ENCODE data around the gene DPM3.
"Not testable (repeated sequence)": the region's sequence is repeated elsewhere in the genome, so short reads cannot be mapped to it uniquely, and the experiment has no call there.

Gene DPM3

GRCh38 chr1:155125511-155125945 lies 14.8 kb downstream of the DPM3 start:
- no peak for DNase-seq (ENCODE audit: low spot score)

- peak; percentile 32 for DNase-seq (ENCODE audit: low spot score)
Measured at GRCh38 chr1:155124503-155125463, 15.5 kb downstream of the DPM3 start.

- DNase-seq (ENCODE audit: low spot score) = no peak
Measured at GRCh38 chr1:155123801-155124200, 16.5 kb downstream of the DPM3 start.

GRCh38 chr1:155122308-155122707 lies 18.0 kb downstream of the DPM3 start:
- peak; percentile 6 for DNase-seq (ENCODE audit: low spot score)

DNA sequence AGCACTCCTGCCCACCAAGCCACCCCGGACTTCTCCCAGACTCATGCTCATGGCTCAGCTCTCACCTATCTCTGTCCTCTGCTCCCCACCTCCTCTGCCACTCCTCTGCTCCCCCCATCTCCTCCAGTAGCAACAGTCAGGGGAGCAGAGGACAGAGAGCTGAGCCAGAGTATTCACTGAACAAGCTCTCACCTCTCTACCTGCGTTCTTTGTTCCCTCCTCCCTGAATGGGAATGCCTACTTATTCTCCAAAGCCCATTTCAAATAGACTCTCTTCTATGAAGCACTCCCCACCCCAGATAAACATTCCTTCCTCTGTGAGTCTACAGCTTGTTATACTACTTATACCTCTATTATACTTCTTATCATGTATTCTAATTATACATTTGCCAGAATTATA lies 19.1 kb downstream of the DPM3 start:
- peak; percentile 22 for DNase-seq (ENCODE audit: low spot score)

GRCh38 chr1:155120253-155120652 lies 20.1 kb downstream of the DPM3 start:
- peak; percentile 21 for DNase-seq (ENCODE audit: low spot score)

GRCh38 chr1:155118090-155118489 lies 22.2 kb downstream of the DPM3 start:
- not testable (repeated sequence) for DNase-seq (ENCODE audit: low spot score)

- peak; percentile 29 for DNase-seq (ENCODE audit: low spot score)
Measured at GRCh38 chr1:155117610-155118009, 22.7 kb downstream of the DPM3 start.

- peak; percentile 19 for DNase-seq (ENCODE audit: low spot score)
Measured at GRCh38 chr1:155116113-155116764, 24.1 kb downstream of the DPM3 start.

GRCh38 chr1:155113450-155113980 lies 26.8 kb downstream of the DPM3 start:
- no peak for DNase-seq (ENCODE audit: low spot score)

DNA sequence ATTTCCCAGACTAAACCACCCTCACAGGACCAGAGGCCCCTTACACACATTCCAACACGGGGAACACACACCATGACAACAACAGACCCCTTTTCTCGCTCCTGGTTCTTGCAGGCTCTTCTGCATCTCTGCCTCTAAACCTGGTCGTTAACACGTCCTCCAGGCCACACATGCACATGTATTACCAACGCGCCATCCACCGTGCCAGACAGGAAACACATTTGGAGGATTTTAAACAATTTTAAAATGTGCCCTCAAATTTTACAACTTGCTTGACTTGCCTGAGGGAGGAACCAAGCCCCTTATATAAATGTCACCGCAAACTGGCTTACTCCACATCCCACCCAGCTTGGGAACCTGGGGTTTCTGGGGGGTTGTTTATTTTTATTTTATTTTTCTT lies 29.5 kb downstream of the DPM3 start:
- no peak for DNase-seq (ENCODE audit: low spot score)

DNA sequence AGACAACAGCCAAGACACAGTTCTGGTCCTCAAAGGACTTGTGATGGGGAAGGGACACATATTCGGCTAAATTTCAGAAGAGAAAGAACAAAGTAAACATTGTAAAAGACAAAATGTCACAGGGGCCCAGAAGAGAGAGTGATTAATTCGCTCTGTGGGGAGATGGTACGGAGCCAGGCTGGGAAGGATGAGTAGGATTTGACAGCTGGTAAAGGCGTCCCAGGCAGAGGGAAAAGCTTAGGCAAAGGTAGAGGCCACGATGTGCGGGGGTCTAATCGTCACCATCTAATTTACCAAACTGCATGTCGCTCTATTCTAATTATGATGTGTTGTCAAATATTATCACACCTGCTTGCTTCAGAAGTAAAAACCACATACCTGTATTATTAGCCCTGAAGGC lies 29.9 kb downstream of the DPM3 start:
- DNase-seq (ENCODE audit: low spot score) = peak; percentile 67

DNA sequence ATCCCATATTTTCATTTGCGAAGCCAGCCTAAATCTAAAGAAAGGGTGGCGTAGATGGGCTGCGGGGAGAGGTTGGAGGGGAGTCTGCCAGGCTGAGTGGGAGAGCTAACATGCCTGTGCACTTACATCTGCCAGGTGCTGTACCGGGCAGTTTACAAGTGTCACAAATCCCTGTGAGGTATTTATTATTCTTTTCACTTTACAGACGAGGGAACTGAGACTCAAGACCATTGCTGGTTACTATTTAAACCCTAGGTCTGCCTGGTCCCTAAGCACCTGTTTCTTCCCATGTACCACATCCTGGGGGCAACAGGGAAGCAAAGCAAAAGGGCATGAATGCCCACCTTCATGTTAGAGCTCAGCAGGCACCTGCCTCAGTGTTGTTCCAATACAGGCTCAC lies 32.0 kb downstream of the DPM3 start:
- no peak for DNase-seq (ENCODE audit: low spot score)

GRCh38 chr1:155107309-155108264 lies 32.7 kb downstream of the DPM3 start:
- DNase-seq (ENCODE audit: low spot score) = no peak

- DNase-seq (ENCODE audit: low spot score) = no peak
Measured at GRCh38 chr1:155106862-155107261, 33.5 kb downstream of the DPM3 start.

DNA sequence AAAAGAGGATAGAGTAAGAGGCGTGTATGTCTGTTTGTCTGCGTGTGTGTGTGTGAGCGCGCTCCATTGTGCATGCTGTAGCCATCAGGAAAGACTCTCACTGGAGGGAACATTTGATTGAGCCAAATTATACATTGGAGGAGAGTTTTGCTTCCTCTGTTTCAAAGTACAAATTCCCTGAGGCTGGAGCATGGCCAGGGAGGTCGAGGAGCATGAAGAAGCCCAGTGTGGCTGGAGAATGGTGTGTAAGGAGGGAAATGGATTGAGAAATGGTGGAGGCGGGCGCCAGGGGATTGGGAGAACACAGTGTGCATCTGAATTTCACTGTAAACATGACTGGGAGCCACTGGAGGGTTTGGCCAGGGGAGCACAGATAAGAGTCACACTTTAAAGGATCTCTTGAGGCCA lies 34.7 kb downstream of the DPM3 start:
- no peak for DNase-seq (ENCODE audit: low spot score)

DNA sequence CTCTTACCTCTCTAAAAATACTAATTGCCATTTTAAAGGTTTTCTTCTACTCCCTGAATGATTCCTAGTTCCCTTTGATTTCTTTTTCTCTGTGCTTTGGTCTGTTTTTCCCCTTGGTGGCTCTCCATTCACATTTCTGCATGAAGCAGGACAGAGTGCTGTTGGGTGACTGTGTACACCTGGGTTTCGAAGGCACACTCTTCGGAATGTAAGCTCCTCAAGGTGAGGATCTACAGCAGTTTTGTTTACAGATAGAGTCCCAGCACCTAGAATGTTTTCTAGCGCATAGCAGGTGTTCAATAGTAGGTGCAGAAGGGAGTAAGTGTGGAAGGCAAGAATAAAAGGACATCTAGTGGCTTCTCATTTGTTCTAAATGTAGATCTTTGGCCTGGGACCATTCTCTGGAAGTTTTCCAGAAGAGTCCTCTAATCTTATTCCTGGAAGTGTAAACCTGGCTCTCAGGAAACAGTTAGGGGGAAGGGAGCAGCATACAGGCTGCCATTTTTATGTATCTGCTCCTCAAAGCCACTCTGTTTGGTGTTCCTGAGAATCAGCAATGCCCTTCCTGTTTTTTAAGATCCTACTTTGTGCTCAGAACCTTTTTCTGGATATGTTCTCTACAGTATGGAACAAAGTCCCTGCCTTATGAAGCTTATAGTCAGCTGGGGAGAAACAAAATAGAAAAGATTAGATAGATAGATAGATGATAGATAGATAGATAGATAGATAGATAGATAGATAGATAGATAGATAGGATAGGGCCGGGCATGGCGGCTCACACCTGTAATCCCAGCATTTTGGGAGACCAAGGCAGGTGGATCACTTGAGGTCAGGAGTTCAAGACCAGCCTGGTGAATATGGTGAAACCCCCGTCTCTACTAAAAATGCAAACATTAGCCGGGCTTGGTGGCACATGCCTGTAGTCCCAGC lies 35.5 kb downstream of the DPM3 start:
- no peak for DNase-seq (ENCODE audit: low spot score)

DNA sequence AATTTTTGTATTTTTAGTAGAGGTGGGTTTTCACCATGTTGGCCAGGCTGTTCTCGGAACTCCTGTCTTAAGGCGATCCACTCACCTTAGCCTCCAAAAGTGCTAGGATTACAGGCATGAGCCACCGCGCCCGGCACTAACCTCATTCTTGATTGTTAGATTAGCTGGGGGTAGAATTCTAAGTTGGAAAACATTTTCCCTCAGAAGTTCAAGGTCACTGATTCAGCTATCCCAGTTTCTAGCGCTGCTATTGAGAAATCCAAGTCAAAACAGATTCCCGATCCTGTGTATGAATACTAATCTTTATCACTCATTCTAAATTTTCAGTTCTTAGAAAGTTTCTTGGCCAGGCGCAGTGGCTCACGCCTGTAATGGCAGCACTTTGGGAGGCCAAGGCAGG lies 37.0 kb downstream of the DPM3 start:
- DNase-seq (ENCODE audit: low spot score) = no peak

DNA sequence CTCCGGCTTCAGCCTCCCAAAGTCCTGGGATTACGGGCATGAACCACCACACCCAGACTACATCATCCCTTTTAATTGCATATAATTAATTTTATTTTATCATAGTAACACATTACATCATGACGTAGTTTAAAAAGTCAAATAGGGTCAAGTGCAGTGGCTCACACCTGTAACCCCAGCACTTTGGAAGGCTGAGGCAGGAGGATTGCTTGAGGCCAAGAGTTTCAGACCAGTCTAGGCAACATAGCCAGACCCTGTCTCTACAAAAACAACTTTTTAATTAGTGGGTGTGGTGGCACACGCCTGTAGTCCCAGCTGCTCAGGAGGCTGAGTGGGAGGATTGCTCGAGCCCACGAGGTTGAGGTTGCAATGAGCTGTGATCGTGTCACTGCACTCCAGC lies 41.0 kb downstream of the DPM3 start:
- DNase-seq (ENCODE audit: low spot score) = no peak

DNA sequence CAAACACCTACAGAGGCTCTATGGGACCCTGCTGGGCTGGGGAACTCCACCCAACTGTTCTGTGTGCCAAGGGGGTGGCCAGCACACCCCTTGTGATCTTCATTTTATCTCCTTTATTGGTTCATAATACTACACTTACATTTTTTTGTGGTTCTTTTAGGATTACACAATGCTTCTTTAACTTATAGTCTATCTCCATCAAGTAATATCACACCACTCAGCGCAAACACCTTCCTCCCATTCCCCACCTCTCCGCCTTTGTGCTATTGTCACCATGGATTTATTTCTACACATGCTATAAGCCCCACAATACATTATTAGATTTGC lies 45.7 kb downstream of the DPM3 start:
- no peak for DNase-seq (ENCODE audit: low spot score)

Data from D341Med (cell line).